SHP77 treated with DMSO at 0.1 percent for 48 hours (cell line): ENCODE measurements around the gene NECAB3.
"Not testable (repeated sequence)": the region's sequence is repeated elsewhere in the genome, so short reads cannot be mapped to it uniquely, and the experiment has no call there.

Experiments
- DNase-seq: peaks from one replicate; lab custom pipeline; 2025; lab: John Stamatoyannopoulos, UW

Gene NECAB3

DNA sequence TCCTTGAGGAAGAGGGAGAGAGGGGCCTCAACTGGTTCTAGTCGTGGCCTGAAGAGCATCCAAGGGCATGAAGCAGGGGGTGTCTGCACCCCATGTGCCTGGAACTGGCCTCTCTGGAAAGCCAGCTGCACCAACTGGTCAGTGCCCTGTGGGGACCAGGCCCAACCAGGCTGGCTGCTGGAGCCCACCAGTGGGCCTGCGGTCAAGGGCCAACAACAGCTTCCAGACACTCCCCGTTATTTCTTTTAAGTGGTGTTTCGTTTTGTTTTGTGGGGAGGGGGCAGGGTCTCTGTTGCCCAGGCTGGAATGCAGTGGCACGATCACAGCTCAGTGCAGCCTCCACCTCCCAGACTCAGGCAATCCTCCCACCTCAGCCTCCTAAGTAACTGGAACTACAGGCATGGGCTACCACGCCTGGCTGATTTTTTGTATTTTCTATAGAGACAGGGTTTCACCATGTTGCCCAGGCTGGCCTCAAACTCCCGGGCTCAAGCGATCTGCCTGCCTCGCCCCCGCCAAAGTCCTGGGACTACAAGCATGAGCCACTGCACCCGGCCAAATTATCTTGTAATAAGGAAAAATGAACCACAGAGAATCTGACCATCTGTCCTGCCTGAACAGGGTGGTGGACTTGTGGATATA, 24.0 kb downstream of the NECAB3 start:
- DNase-seq = no peak

DNA sequence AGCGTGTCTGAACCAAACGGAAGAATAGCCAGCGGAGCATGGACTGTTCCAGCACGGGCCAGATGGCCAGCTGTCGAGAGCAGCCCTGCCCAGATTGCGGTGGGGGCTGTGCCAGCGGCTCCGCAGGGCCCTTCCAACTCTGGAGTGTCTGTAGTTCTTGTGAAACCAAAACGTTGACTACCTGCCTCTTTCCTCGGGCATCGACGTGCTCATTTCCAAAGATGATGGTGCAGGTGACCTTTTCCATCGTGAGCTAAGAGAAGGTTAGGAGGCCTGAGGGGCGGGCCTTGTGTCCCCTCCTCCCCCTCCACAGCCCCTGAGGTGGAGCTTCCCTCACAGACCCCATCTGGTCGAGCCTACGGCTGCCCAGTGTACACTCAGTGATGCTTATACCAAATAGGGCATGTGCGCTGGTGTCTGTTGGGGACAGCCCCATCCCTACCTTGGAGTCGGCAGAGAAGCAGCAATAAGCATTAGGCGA, 25.0 kb downstream of the NECAB3 start:
- no peak for DNase-seq

- DNase-seq = no peak
Observed at GRCh38 chr20:33648396-33649004, 25.7 kb downstream of the NECAB3 start.

DNA sequence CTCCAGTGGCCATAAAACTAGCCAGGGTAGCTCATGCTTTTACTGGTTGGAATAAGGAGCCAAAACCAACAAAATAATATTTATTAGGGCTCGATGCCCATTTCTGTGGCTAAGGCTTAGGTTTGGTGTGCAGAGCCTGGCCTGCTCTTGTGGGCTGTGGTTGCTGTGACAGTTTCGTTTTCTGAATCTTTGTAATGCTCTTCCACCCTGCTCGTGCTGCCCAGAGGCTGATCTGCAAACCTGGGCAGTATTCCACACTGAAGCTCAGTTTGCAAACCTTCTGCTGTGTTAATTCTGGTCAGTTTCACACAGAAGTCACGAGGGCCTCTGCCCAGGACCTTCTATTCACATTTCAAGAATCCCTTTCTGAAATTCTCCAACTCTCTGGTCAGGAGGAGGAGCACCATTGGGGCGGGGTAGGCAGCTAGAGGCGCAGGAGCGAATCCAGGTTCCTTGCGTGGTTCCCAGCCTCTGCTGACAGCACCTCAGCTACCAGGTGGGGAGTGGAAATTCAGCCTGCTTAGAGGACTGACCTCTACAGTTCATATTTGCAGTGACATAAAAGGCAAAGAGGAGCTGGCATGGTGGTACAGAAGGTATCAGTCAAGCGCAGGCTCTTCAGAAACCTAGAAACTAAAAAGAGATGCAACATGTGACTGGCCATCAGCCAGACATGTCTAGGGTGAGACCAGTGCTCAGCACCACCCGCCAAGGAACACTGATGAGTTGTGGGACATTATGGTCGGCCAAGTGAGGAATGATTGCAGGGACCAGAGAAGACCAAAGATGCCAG, 26.4 kb downstream of the NECAB3 start:
- no peak for DNase-seq

- DNase-seq = not testable (repeated sequence)
Observed at GRCh38 chr20:33646959-33647602, 27.1 kb downstream of the NECAB3 start.

DNA sequence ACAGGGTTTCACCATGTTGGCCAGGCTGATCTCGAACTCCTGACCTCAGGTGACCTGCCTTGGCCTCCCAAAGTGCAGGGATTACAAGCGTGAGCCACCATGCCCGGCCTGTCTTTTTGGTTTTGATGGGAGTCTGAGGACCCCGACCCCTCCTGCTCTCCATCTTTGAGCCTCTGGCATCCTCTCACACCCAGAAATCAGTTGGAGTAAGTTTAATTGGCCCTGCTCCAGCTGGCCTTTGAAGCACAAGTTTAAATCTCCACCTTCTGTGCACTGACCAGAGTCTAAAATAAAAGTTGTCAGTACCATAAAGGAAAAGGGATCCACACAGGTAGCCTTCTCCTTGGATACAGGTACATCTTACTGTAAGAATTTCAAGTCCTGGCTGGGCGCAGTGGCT, 28.0 kb downstream of the NECAB3 start:
- no peak for DNase-seq

GRCh38 chr20:33645396-33645795, 28.8 kb downstream of the NECAB3 start:
- DNase-seq = no peak

- DNase-seq = no peak
Observed at GRCh38 chr20:33645072-33645358, 29.2 kb downstream of the NECAB3 start.

DNA sequence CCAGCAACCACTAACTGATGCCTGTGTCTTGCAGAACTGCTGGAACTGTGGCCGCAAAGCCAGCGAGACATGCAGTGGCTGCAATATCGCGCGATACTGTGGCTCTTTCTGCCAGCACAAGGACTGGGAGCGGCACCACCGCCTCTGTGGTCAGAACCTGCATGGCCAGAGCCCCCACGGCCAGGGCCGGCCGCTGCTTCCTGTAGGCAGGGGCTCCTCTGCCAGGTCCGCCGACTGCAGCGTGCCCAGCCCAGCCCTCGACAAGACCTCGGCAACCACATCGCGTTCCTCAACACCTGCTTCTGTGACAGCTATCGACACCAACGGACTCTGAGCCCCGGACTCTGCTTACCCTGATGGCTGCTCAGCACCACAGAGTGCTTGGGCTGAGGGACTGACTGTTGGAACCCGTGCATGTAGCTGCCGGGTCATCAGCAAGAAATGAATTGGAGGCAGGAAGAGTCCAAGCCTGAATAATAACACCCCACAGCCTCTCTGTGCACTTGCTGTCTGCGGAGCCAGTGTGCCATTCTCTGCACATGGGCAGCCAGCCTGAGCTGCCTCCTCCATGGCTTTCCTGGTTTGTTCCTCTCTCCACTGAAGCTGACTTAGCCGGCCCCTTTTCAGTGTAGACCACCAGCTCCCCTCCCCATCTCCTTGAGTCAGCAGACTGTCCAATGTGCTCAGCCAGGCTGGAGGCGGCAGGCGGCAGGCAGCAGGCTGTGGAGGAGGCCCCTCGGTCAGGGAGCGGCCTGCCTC, 29.7 kb downstream of the NECAB3 start:
- no peak for DNase-seq

DNA sequence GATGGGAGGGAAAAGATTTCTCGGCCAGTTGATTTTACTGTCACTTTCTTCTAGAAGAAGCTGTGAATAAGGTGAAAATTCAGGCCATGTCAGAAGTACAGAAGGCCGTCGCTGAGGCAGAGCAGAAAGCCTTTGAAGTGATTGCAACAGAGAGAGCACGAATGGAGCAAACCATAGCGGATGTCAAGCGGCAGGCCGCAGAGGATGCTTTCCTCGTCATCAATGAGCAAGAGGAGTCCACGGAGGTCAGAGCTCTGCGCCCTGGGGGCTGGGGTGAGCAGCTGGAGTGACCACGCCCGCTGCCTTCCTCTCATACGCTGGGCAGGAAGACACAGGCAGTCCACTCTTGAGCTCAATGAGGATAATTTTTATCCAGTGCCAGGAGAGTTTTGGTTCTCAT, 33.9 kb downstream of the NECAB3 start:
- no peak for DNase-seq

DNA sequence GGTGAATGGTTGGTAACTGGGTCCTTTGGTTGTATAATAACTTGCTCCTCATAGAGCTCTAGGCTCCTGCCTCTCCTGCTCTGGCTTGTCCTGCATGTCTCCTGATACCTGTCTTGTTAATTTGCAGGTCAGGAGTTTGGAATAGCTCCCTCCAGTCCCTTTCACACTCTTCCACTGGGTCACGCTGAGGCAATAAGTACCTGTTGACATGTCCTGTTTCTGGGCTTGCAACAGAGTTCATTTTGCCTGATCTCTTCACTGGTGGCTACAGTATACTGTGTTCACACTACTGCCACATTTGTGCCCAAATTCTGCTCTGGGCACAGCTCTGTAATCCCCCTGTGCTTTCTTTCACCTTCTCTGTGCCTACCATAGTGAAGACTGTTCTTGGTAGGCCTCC, 37.5 kb downstream of the NECAB3 start:
- no peak for DNase-seq

DNA sequence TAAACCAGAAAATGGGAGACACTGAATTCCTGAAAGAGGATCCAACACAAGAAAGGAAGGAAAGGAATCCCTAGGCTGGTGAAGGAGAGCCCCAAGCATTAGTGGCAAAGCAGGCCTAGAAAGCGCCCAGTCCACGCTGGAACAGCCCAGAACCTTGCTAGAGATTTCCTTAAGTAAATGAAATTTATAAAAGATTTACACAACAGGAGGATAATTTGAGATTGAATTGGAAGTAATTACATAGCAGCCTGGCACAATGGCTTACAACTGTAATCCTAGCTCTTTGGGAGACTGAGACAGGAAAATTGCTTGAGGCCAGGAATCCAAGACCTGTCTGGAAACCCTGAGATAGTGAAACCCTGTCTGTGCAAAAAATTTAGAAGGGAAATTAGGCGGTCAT, 38.9 kb downstream of the NECAB3 start:
- no peak for DNase-seq

DNA sequence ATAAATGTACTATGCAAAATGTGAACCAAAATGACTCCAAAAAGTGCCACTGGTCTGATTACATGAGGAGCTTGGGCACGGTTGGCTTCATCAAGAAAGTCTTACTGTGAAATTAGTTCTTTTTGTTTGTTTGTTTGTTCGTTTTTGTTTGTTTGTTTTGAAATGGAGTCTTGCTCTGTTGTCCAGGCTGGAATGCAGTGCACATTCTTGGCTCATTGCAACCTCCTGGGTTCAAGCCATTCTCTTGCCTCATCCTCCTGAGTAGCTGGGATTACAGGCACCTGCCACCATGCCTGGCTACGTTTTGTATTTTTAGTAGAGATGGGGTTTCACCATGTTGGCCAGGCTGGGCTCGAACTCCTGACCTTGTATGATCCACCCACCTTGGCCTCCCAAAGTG, 42.3 kb downstream of the NECAB3 start:
- DNase-seq = not testable (repeated sequence)

- no peak for DNase-seq
Observed at GRCh38 chr20:33630507-33630906, 43.7 kb downstream of the NECAB3 start.

DNA sequence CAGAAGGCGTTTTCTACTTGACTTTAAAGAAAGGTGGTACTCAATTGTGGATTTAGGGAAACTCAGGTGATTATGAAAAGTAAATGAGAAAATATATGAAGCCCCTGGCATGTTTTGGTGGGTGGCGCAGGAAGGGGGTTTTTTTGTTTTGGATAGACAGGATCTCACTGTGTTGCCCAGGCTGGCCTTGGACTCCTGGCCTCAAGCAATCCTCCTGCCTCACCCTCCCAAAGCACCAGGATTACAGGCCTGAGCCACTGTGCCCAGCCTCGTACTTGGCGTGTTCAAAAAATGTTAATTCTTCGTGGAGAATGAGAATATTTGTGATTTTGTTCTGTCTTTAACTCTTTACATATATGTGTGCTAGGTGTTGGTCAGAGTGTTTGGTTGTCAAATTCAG, 44.2 kb downstream of the NECAB3 start:
- DNase-seq = no peak

DNA sequence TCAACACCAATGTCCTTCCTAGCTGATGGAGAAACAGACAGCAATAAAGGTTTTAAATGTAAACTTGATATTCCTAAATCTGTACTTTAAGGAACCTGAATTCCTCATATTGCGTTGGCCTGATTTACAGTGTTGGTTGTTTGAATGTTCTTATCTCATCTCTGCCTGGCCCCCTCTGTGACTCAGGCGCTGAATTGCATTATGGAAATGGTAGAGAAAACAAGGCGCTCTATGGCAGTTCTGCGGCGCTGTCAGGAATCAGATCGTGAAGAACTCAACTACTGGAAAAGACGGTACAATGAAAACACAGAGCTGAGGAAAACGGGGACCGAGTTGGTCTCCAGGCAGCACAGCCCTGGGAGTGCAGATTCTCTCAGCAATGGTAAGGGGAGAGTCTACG, 44.7 kb downstream of the NECAB3 start:
- DNase-seq = no peak

DNA sequence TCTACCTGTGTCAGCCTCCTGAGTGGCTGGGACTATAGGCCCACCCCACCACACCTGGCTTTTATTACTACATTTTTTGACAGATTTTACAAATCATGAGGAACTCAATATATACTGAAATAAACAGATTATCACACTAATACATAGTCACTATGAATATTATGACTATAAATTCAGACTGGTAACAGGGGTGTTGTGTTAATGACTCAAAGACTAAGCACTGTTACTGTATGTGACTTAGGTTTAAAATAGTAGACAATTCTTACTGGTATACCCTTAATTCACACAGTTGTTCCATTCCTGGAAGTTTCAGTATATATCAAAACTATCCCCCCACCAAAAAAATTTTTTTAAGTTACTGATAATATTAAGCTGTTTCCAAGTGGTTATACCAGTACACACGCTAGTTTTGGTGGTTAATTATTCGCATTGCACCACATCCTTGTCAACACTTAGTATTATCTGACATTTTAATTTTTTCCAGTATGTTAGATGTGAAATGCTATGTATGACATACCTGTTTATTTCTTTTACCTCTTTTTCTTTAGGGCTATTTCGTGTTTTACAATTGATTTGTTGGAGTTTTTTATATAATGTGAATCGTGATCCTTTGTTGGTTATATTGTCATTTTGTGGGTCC, 46.5 kb downstream of the NECAB3 start:
- no peak for DNase-seq

- no peak for DNase-seq
Observed at GRCh38 chr20:33626190-33626589, 48.0 kb downstream of the NECAB3 start.

- no peak for DNase-seq
Observed at GRCh38 chr20:33624399-33624798, 49.8 kb downstream of the NECAB3 start.

DNA sequence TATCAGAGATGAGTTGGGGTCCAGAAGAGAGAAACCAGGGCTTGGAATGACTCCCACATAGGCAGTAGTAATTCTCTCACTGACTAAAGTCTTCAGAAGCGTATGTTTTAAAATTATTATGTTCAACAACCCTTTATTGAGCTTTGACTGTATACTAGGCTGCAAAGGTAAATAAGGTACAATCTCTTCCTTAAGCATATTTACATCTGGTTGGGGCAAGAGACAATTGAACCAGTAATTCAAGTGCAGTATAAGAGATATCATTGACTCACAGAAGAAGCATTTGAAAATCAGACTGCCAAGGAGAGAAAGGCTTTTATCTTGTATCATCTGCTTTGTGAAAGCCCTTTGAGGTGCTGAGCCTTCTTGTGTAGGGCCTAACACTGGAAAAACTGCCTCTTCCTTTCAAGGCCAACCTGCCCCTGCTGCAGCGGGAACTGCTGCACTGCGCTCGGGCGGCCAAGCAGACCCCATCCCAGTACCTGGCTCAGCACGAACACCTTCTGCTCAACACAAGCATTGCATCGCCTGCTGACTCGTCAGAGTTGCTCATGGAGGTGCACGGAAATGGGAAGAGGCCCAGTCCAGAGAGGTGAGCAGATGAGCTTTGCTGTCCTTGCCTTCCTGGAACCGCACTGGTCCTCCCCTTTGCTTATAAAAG, 51.4 kb downstream of the NECAB3 start:
- DNase-seq = no peak
